ENCODE results near the gene GALNT18.

Gene GALNT18

GRCh38 chr11:11522591-11522990 lies 99.2 kb downstream of the GALNT18 start:
- Histone ChIP-seq H3K4me3 (ENCODE audit: low read depth in 1 of 2, low read length in 2 of 2) (no peak overlapping the region), H3K4me1 (ENCODE audit: insufficient read depth, low read length) (peaks cover 3% of the 10 kb centered on the region), H3K9ac (ENCODE audit: low read length) (no peak overlapping the region), H3K27me3 (ENCODE audit: control insufficient read depth in 1 of 2, insufficient read depth in 2 of 2, low read length in 2 of 2) (no peaks in the 10 kb centered on the region), H3K27ac (ENCODE audit: low read depth, low read length) (no peak overlapping the region), H3K36me3 (ENCODE audit: insufficient read depth, low read length) (no peaks in the 10 kb centered on the region), H3K9me3 (ENCODE audit: low read length) (no peaks in the 10 kb centered on the region)

GRCh38 chr11:11521306-11522002 lies 100.4 kb downstream of the GALNT18 start:
- Histone ChIP-seq H3K27me3 (ENCODE audit: control insufficient read depth in 1 of 2, insufficient read depth in 2 of 2, low read length in 2 of 2) (no peaks in the 10 kb centered on the region), H3K9me3 (ENCODE audit: low read length) (no peaks in the 10 kb centered on the region), H3K27ac (ENCODE audit: low read depth, low read length) (no peak overlapping the region), H3K9ac (ENCODE audit: low read length) (no peak overlapping the region), H3K4me1 (ENCODE audit: insufficient read depth, low read length) (peaks cover 3% of the 10 kb centered on the region), H3K36me3 (ENCODE audit: insufficient read depth, low read length) (no peaks in the 10 kb centered on the region), H3K4me3 (ENCODE audit: low read depth in 1 of 2, low read length in 2 of 2) (no peak overlapping the region)

GRCh38 chr11:11520231-11521015 lies 101.4 kb downstream of the GALNT18 start:
- H3K4me1 ChIP-seq (ENCODE audit: insufficient read depth, low read length): peaks cover 3% of the 10 kb centered on the region
- H3K36me3 ChIP-seq (ENCODE audit: insufficient read depth, low read length): no peaks in the 10 kb centered on the region

GRCh38 chr11:11519184-11519583 lies 102.6 kb downstream of the GALNT18 start:
- H3K9me3 ChIP-seq (ENCODE audit: low read length): no peaks in the 10 kb centered on the region
- no peak overlapping the region for H3K4me3 ChIP-seq (ENCODE audit: low read depth in 1 of 2, low read length in 2 of 2)
- peaks cover 10% of the 10 kb centered on the region for H3K4me1 ChIP-seq (ENCODE audit: insufficient read depth, low read length)

More at GRCh38 chr11:11520231-11521015, 101.4 kb downstream of the GALNT18 start:
- Histone ChIP-seq H3K4me3 (ENCODE audit: low read depth in 1 of 2, low read length in 2 of 2) (no peak overlapping the region), H3K27ac (ENCODE audit: low read depth, low read length) (no peak overlapping the region), H3K27me3 (ENCODE audit: control insufficient read depth in 1 of 2, insufficient read depth in 2 of 2, low read length in 2 of 2) (no peaks in the 10 kb centered on the region), H3K9ac (ENCODE audit: low read length) (no peak overlapping the region), H3K9me3 (ENCODE audit: low read length) (no peaks in the 10 kb centered on the region)

GRCh38 chr11:11514246-11514645 lies 107.6 kb downstream of the GALNT18 start:
- no peak overlapping the region for H3K9ac ChIP-seq (ENCODE audit: low read length)
- no peaks in the 10 kb centered on the region for H3K9me3 ChIP-seq (ENCODE audit: low read length)
- H3K36me3 ChIP-seq (ENCODE audit: insufficient read depth, low read length): no peaks in the 10 kb centered on the region
- H3K27ac ChIP-seq (ENCODE audit: low read depth, low read length): no peak overlapping the region
- peaks cover 26% of the 10 kb centered on the region for H3K4me1 ChIP-seq (ENCODE audit: insufficient read depth, low read length)
- no peaks in the 10 kb centered on the region for H3K27me3 ChIP-seq (ENCODE audit: control insufficient read depth in 1 of 2, insufficient read depth in 2 of 2, low read length in 2 of 2)
- no peak overlapping the region for H3K4me3 ChIP-seq (ENCODE audit: low read depth in 1 of 2, low read length in 2 of 2)

More at GRCh38 chr11:11519184-11519583, 102.6 kb downstream of the GALNT18 start:
- Histone ChIP-seq H3K27me3 (ENCODE audit: control insufficient read depth in 1 of 2, insufficient read depth in 2 of 2, low read length in 2 of 2) (no peaks in the 10 kb centered on the region), H3K9ac (ENCODE audit: low read length) (no peak overlapping the region), H3K36me3 (ENCODE audit: insufficient read depth, low read length) (no peaks in the 10 kb centered on the region), H3K27ac (ENCODE audit: low read depth, low read length) (no peak overlapping the region)

- Histone ChIP-seq H3K27ac (ENCODE audit: low read depth, low read length) (no peak overlapping the region), H3K27me3 (ENCODE audit: control insufficient read depth in 1 of 2, insufficient read depth in 2 of 2, low read length in 2 of 2) (no peaks in the 10 kb centered on the region), H3K4me3 (ENCODE audit: low read depth in 1 of 2, low read length in 2 of 2) (no peak overlapping the region), H3K9me3 (ENCODE audit: low read length) (no peaks in the 10 kb centered on the region), H3K9ac (ENCODE audit: low read length) (no peak overlapping the region), H3K4me1 (ENCODE audit: insufficient read depth, low read length) (peaks cover 26% of the 10 kb centered on the region), H3K36me3 (ENCODE audit: insufficient read depth, low read length) (no peaks in the 10 kb centered on the region)
Measured at GRCh38 chr11:11513422-11513821, 108.4 kb downstream of the GALNT18 start.

- Histone ChIP-seq H3K9me3 (ENCODE audit: low read length) (no peaks in the 10 kb centered on the region), H3K9ac (ENCODE audit: low read length) (no peak overlapping the region), H3K36me3 (ENCODE audit: insufficient read depth, low read length) (no peaks in the 10 kb centered on the region), H3K4me3 (ENCODE audit: low read depth in 1 of 2, low read length in 2 of 2) (no peak overlapping the region), H3K4me1 (ENCODE audit: insufficient read depth, low read length) (peaks cover 26% of the 10 kb centered on the region), H3K27me3 (ENCODE audit: control insufficient read depth in 1 of 2, insufficient read depth in 2 of 2, low read length in 2 of 2) (no peaks in the 10 kb centered on the region), H3K27ac (ENCODE audit: low read depth, low read length) (no peak overlapping the region)
Measured at GRCh38 chr11:11512929-11513328, 108.9 kb downstream of the GALNT18 start.

- Histone ChIP-seq H3K27me3 (ENCODE audit: control insufficient read depth in 1 of 2, insufficient read depth in 2 of 2, low read length in 2 of 2) (no peaks in the 10 kb centered on the region), H3K4me3 (ENCODE audit: low read depth in 1 of 2, low read length in 2 of 2) (no peak overlapping the region), H3K4me1 (ENCODE audit: insufficient read depth, low read length) (peaks cover 26% of the 10 kb centered on the region), H3K9ac (ENCODE audit: low read length) (no peak overlapping the region), H3K9me3 (ENCODE audit: low read length) (no peaks in the 10 kb centered on the region), H3K36me3 (ENCODE audit: insufficient read depth, low read length) (no peaks in the 10 kb centered on the region), H3K27ac (ENCODE audit: low read depth, low read length) (no peak overlapping the region)
Measured at GRCh38 chr11:11512502-11512901, 109.3 kb downstream of the GALNT18 start.

GRCh38 chr11:11512090-11512489 lies 109.7 kb downstream of the GALNT18 start:
- H3K27me3 ChIP-seq (ENCODE audit: control insufficient read depth in 1 of 2, insufficient read depth in 2 of 2, low read length in 2 of 2): no peaks in the 10 kb centered on the region
- no peak overlapping the region for H3K4me3 ChIP-seq (ENCODE audit: low read depth in 1 of 2, low read length in 2 of 2)
- H3K4me1 ChIP-seq (ENCODE audit: insufficient read depth, low read length): peaks cover 26% of the 10 kb centered on the region
- no peak overlapping the region for H3K27ac ChIP-seq (ENCODE audit: low read depth, low read length)
- H3K9ac ChIP-seq (ENCODE audit: low read length): no peak overlapping the region
- H3K9me3 ChIP-seq (ENCODE audit: low read length): no peaks in the 10 kb centered on the region
- no peaks in the 10 kb centered on the region for H3K36me3 ChIP-seq (ENCODE audit: insufficient read depth, low read length)

GRCh38 chr11:11510939-11511338 lies 110.9 kb downstream of the GALNT18 start:
- no peaks in the 10 kb centered on the region for H3K36me3 ChIP-seq (ENCODE audit: insufficient read depth, low read length)
- H3K27me3 ChIP-seq (ENCODE audit: control insufficient read depth in 1 of 2, insufficient read depth in 2 of 2, low read length in 2 of 2): no peaks in the 10 kb centered on the region
- peak overlapping the region; percentile 37 for H3K27ac ChIP-seq (ENCODE audit: low read depth, low read length)
- H3K4me1 ChIP-seq (ENCODE audit: insufficient read depth, low read length): peaks cover 27% of the 10 kb centered on the region
- no peak overlapping the region for H3K9ac ChIP-seq (ENCODE audit: low read length)
- peak overlapping the region in 1 of 2 donors; percentile 13 for H3K4me3 ChIP-seq (ENCODE audit: low read depth in 1 of 2, low read length in 2 of 2)
- no peaks in the 10 kb centered on the region for H3K9me3 ChIP-seq (ENCODE audit: low read length)

GRCh38 chr11:11505692-11506091 lies 116.1 kb downstream of the GALNT18 start:
- peaks cover 44% of the 10 kb centered on the region for H3K4me1 ChIP-seq (ENCODE audit: insufficient read depth, low read length)
- no peaks in the 10 kb centered on the region for H3K36me3 ChIP-seq (ENCODE audit: insufficient read depth, low read length)
- H3K4me3 ChIP-seq (ENCODE audit: low read depth in 1 of 2, low read length in 2 of 2): no peak overlapping the region
- H3K27ac ChIP-seq (ENCODE audit: low read depth, low read length): no peak overlapping the region
- H3K27me3 ChIP-seq (ENCODE audit: control insufficient read depth in 1 of 2, insufficient read depth in 2 of 2, low read length in 2 of 2): no peaks in the 10 kb centered on the region
- H3K9me3 ChIP-seq (ENCODE audit: low read length): no peaks in the 10 kb centered on the region
- H3K9ac ChIP-seq (ENCODE audit: low read length): no peak overlapping the region
